Upper lobe of left lung (tissue), 4 donors: ENCODE data around the gene KRTAP10-7.

ENCODE experiments used
- CTCF ChIP-seq, 6 experiments: fragments of 450-650 bp in 4 of 6; fragments of 200-600 bp in 2 of 6; sonication (generic) in 2 of 6; IDR thresholded peaks; one replicate each; pipeline ENCODE4 v1.5.1; 2016 to 2019; ENCODE audit warnings: antibody characterized with exemption in 6 of 6
- POLR2A ChIP-seq, 4 donors: fragments of 450-650 bp; IDR thresholded peaks; one replicate each; pipeline ENCODE4 v1.5.1; 2016 to 2017; ENCODE audit warnings: antibody characterized with exemption in 4 of 4, mild to moderate bottlenecking in 2 of 4
- POLR2AphosphoS5 ChIP-seq, 2 donors: sonication (generic); formaldehyde crosslinking; IDR thresholded peaks; one replicate each; pipeline ENCODE4 v1.5.1; 2017; ENCODE audit warnings: antibody characterized with exemption in 2 of 2

- no peak for TF ChIP-seq CTCF (IDR thresholded peaks at IDR 0.05)
- no peak for TF ChIP-seq POLR2AphosphoS5 (IDR thresholded peaks at IDR 0.05)
- TF ChIP-seq POLR2A (IDR thresholded peaks at IDR 0.05) = no peak
These were observed 24.4 kb upstream of the KRTAP10-7 start for GRCh38 chr21:44576025-44576420.
